Aorta (tissue), 5 donors: ENCODE measurements around the gene DYNC1I1. TPM values are rescaled to one million over a fixed set of nuclear protein-coding genes. Genes with fewer than 3 reads are reported as not detected.

ENCODE experiments used
- ATAC-seq: fragments of 200-7000 bp; cut with Tn5 transposase; one replicate; pipeline ENCODE4 v1.9.1; 2022; ENCODE audit warnings: moderate library complexity; ENCODE audit not compliant: low FRiP score
- DNase-seq, 2 donors: peaks; one replicate each; pipeline ENCODE4 v3.0.0-alpha.2; 2020
- H3K27ac ChIP-seq, 2 donors: one replicate each; pipeline ENCODE4 v1.5.1; 2013; ENCODE audit warnings: low read length in 2 of 2, mild to moderate bottlenecking in 2 of 2, moderate library complexity in 2 of 2, control low read depth in 1 of 2, inconsistent platforms in 1 of 2, low read depth in 1 of 2
- H3K27me3 ChIP-seq, 2 donors: one replicate each; pipeline ENCODE4 v1.6.1; 2013; ENCODE audit warnings: control low read depth in 1 of 2, low read length in 1 of 2, mild to moderate bottlenecking in 1 of 2, moderate library complexity in 1 of 2; ENCODE audit not compliant: insufficient read depth in 2 of 2, control insufficient read depth in 1 of 2
- H3K36me3 ChIP-seq, 2 donors: one replicate each; pipeline ENCODE4 v1.6.1; 2013; ENCODE audit warnings: control low read depth in 1 of 2, low read length in 1 of 2, mild to moderate bottlenecking in 1 of 2; ENCODE audit not compliant: insufficient read depth in 2 of 2, control insufficient read depth in 1 of 2
- H3K4me1 ChIP-seq, 2 donors: one replicate each; pipeline ENCODE4 v1.6.1; 2013; ENCODE audit warnings: low read length in 2 of 2, control low read depth in 1 of 2, mild to moderate bottlenecking in 1 of 2, moderate library complexity in 1 of 2; ENCODE audit not compliant: insufficient read depth in 2 of 2, control insufficient read depth in 1 of 2
- H3K4me3 ChIP-seq, 2 donors: one replicate each; pipeline ENCODE4 v1.5.1; 2013; ENCODE audit warnings: low read length in 2 of 2, control low read depth in 1 of 2, mild to moderate bottlenecking in 1 of 2
- H3K9me3 ChIP-seq: one replicate; pipeline ENCODE4 v1.6.1; 2013; ENCODE audit warnings: mild to moderate bottlenecking, low read length; ENCODE audit not compliant: control insufficient read depth
- WGBS, 2 donors: extraction: QIAGEN DNeasy Blood & Tissue Kit; methylation state at CpG; one replicate each; pipeline ENCODE4 v1.1.7; 2013; 5-methylcytosine and 5-hydroxymethylcytosine counted together
- intact Hi-C, 2 donors: fragments of 100-400 bp; cut with DNase I; formaldehyde crosslinking; loops; one replicate each; pipeline versions ENCODE4 v1.14.2 to v1.15.0; 2022
- polyA plus RNA-seq, 2 donors: library from polyadenylated mRNA; stranded (reverse); fragments of 200-250 nt; gene quantifications; one replicate each; pipeline ENCODE4 v1.2.3, GENCODE V29; 2013
- total RNA-seq, 2 donors: library from RNA; stranded (reverse); fragmentation: NEBNext Ultra II Directional; extraction: Animal tissue kit (Norgen Biotek cat#: 25700); gene quantifications; one replicate each; pipeline ENCODE4 v1.2.1, GENCODE V29; 2021
- donor health status: healthy with polysubstance abuse.
- donor health status: Bipolar disorder and iron deficiency.
- donor health status: DM: no; HTN: no; CAD: no.
- donor health status: DM: no; HTN: no; CAD: no.
- donor health status: DM: yes; HTN: yes; CAD: no.

DYNC1I1 gene
- total and polyA plus RNA-seq, 4 donors: 7.4 to 13.3 (median 11.3) TPM

GRCh38 chr7:96014617-96015016 lies 242.3 kb downstream of the DYNC1I1 start:
- Histone ChIP-seq H3K27me3 (no peaks in the 10 kb centered on the region), H3K36me3 (no peaks in the 10 kb centered on the region), H3K27ac (no peak overlapping the region), H3K4me3 (no peak overlapping the region), H3K4me1 (peaks cover 0 to 3% of the 10 kb centered on the region in 2 donors), H3K9me3 (no peaks in the 10 kb centered on the region)
- ATAC-seq (no peak), DNase-seq (no peak)
- whole genome bisulfite sequencing, 2 donors: 52 to 64% methylated on average over 1 of the region's 1 CpG
- intact Hi-C loops: no loop called here

DNA sequence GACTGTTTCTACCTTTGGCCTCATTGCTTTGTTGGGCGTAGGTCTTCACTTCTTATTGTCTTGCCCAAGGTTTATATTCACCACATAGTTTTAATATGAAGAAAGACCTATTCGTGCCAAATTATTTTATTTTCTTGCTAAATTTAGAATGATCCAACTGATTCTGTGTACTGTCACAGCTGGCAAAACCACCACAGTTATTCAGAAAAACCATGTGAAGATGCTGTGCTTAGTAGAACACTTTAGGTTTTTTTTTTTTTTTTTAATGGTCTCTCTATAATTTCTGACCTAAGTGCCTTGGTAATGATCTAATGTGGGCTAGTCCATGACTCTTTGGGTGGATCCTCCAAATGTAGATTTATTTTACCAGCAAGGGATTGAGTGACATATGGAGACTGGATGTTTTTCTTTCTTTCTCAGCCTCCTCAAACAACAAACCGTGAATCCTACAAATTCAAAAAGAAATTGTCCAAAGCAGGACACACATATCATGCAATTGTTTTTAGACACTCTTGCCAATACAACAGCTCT lies 243.8 kb downstream of the DYNC1I1 start:
- ATAC-seq: no peak
- WGBS, 2 donors: 56 to 67% methylated on average over 3 of the region's 3 CpGs
- intact Hi-C loops: no loop called here
- H3K27me3 ChIP-seq: no peaks in the 10 kb centered on the region
- H3K27ac ChIP-seq: no peak overlapping the region
- H3K4me1 ChIP-seq: peaks cover 0 to 3% of the 10 kb centered on the region in 2 donors
- no peaks in the 10 kb centered on the region for H3K9me3 ChIP-seq
- no peaks in the 10 kb centered on the region for H3K36me3 ChIP-seq
- DNase-seq: no peak
- no peak overlapping the region for H3K4me3 ChIP-seq

- no peak for DNase-seq
- Histone ChIP-seq H3K27ac (no peak overlapping the region), H3K4me3 (no peak overlapping the region), H3K27me3 (no peaks in the 10 kb centered on the region), H3K9me3 (no peaks in the 10 kb centered on the region), H3K4me1 (peaks cover 0 to 3% of the 10 kb centered on the region in 2 donors), H3K36me3 (no peaks in the 10 kb centered on the region)
- intact Hi-C loops: no loop called here
- ATAC-seq: no peak
- 25 to 39% methylated on average over 2 of the region's 2 CpGs for WGBS, 2 donors
Measured at GRCh38 chr7:96016735-96017134, 244.4 kb downstream of the DYNC1I1 start.

- DNase-seq (no peak), ATAC-seq (no peak)
- Histone ChIP-seq H3K27ac (no peak overlapping the region), H3K36me3 (no peaks in the 10 kb centered on the region), H3K4me3 (no peak overlapping the region), H3K4me1 (peaks cover 0 to 3% of the 10 kb centered on the region in 2 donors), H3K27me3 (no peaks in the 10 kb centered on the region), H3K9me3 (no peaks in the 10 kb centered on the region)
- intact Hi-C loops: no loop called here
- 94% methylated on average over 3 of the region's 3 CpGs for WGBS, 2 donors
Measured at GRCh38 chr7:96017877-96018276, 245.5 kb downstream of the DYNC1I1 start.

DNA sequence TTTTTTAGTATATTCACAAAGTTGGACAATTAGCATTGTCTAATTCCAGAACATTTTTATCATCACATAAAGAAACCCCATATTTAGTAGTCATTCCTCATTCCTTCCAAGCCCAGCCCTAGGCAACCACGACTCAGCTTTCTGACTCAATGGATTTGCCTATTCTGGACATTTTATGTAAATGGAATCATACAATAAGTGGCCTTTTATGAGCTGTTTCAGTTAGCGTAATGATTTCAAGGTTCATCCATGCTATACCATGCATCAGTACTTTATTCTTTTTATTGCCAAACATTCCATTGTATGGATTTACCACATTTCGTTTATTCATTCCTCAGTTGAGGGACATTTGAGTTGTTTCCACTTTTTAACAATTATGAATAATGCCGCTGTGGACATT lies 249.2 kb downstream of the DYNC1I1 start:
- DNase-seq (no peak), ATAC-seq (no peak)
- Histone ChIP-seq H3K4me3 (no peak overlapping the region), H3K27me3 (no peaks in the 10 kb centered on the region), H3K9me3 (no peaks in the 10 kb centered on the region), H3K4me1 (no peaks in the 10 kb centered on the region), H3K27ac (no peak overlapping the region), H3K36me3 (no peaks in the 10 kb centered on the region)
- 91% methylated on average over 4 of the region's 4 CpGs for WGBS, 2 donors
- intact Hi-C loops: no loop called here

- H3K27ac ChIP-seq: no peak overlapping the region
- H3K36me3 ChIP-seq: peaks cover 0 to 2% of the 10 kb centered on the region in 2 donors
- H3K4me3 ChIP-seq: no peak overlapping the region
- H3K27me3 ChIP-seq: no peaks in the 10 kb centered on the region
- no peaks in the 10 kb centered on the region for H3K9me3 ChIP-seq
- DNase-seq (no peak), ATAC-seq (no peak)
- WGBS, 2 donors: 59 to 62% methylated on average over 3 of the region's 3 CpGs
- intact Hi-C loops: no loop called here
- H3K4me1 ChIP-seq: no peaks in the 10 kb centered on the region
Measured at GRCh38 chr7:96023387-96023786, 251.0 kb downstream of the DYNC1I1 start.

DNA sequence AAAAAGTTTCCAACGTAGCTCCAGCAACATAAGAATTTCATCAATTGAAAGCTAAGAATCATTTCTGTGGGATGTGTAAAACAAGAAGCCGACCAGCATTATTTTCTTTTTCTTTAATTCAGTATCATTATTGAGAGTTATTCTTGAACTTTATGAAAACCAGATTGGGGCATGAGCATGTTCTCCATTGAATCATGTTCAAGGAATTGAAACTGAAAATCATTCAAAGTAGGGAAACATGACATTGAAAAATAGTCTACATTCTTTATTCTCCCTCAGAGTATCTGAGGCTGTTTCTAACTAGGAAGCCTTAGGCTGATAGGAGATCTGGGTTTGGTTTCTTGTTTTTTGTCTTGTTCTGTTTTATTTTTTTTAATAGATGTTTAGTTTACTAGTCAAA lies 253.7 kb downstream of the DYNC1I1 start:
- 29 to 59% methylated on average over 2 of the region's 2 CpGs for WGBS, 2 donors
- intact Hi-C loops: no loop called here
- no peak for DNase-seq

DNA sequence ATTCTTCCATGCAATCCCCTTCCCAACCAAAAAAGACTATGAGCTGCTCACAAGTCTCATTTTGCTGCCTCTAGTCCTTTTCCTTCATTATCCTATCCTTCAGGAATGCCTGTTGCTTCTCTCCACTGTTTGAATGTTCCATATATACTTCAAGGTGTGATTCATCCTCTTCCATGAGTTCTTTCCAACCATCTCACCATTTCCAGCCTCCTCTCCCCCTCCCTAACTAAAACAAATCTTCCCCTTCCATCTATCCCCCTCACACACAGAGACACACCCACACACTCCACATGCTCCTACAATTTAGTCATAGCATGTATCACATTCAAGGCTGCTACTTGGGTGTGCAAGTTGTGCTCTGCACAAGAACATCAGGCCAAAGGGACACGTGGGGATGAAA lies 254.3 kb downstream of the DYNC1I1 start:
- no peaks in the 10 kb centered on the region for H3K9me3 ChIP-seq
- ATAC-seq (no peak), DNase-seq (no peak)
- 55 to 64% methylated on average over 1 of the region's 1 CpG for WGBS, 2 donors
- H3K36me3 ChIP-seq: peaks cover 0 to 7% of the 10 kb centered on the region in 2 donors
- H3K4me3 ChIP-seq: no peak overlapping the region
- H3K27ac ChIP-seq: no peak overlapping the region
- intact Hi-C loops: no loop called here
- no peaks in the 10 kb centered on the region for H3K27me3 ChIP-seq
- peaks cover 0 to 3% of the 10 kb centered on the region in 2 donors for H3K4me1 ChIP-seq

More for the DNA sequence above, 253.7 kb downstream of the DYNC1I1 start:
- Histone ChIP-seq H3K4me3 (no peak overlapping the region), H3K27ac (no peak overlapping the region), H3K27me3 (no peaks in the 10 kb centered on the region), H3K4me1 (peaks cover 0 to 3% of the 10 kb centered on the region in 2 donors), H3K9me3 (no peaks in the 10 kb centered on the region), H3K36me3 (peaks cover 0 to 7% of the 10 kb centered on the region in 2 donors)
- no peak for ATAC-seq

- ATAC-seq: no peak
Measured at GRCh38 chr7:96028729-96029128, 256.4 kb downstream of the DYNC1I1 start.

More at GRCh38 chr7:96028729-96029128, 256.4 kb downstream of the DYNC1I1 start:
- 91 to 92% methylated on average over 1 of the region's 1 CpG for WGBS, 2 donors
- peaks cover 0 to 9% of the 10 kb centered on the region in 2 donors for H3K36me3 ChIP-seq
- no peaks in the 10 kb centered on the region for H3K27me3 ChIP-seq
- no peak for DNase-seq
- peaks cover 0 to 3% of the 10 kb centered on the region in 2 donors for H3K4me1 ChIP-seq
- no peak overlapping the region for H3K4me3 ChIP-seq
- no peak overlapping the region for H3K27ac ChIP-seq
- intact Hi-C loops: no loop called here
- no peaks in the 10 kb centered on the region for H3K9me3 ChIP-seq
